ENCODE results near the gene MEIKIN.

DNA sequence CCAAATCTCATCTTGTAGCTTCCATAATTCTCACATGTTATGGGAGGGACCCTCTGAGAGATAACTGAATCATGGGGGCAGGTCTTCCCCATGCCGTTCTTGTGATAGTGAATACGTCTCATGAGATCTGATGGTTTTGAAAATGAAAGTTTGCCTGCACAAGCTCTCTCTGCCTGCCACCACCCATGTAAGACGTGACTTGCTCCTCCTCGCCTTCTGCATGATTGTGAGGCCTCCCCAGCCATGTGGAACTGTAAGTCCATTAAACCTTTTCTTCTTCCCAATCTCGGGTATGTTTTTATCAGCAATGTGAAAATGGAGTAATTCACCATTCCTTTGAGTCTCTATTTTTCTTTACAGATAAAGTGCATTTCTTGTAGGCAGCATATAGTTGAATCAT, 81.8 kb downstream of the MEIKIN start:
- TF ChIP-seq, protein P1, sequence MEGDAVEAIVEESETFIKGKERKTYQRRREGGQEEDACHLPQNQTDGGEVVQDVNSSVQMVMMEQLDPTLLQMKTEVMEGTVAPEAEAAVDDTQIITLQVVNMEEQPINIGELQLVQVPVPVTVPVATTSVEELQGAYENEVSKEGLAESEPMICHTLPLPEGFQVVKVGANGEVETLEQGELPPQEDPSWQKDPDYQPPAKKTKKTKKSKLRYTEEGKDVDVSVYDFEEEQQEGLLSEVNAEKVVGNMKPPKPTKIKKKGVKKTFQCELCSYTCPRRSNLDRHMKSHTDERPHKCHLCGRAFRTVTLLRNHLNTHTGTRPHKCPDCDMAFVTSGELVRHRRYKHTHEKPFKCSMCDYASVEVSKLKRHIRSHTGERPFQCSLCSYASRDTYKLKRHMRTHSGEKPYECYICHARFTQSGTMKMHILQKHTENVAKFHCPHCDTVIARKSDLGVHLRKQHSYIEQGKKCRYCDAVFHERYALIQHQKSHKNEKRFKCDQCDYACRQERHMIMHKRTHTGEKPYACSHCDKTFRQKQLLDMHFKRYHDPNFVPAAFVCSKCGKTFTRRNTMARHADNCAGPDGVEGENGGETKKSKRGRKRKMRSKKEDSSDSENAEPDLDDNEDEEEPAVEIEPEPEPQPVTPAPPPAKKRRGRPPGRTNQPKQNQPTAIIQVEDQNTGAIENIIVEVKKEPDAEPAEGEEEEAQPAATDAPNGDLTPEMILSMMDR (IDR thresholded peaks at IDR 0.05; ENCODE audit: control extremely low read depth in 1 of 3, insufficient read depth in 1 of 3, low read depth in 1 of 3, low read length in 3 of 3) = no peak
- TF ChIP-seq EZH2 (IDR thresholded peaks at IDR 0.05; ENCODE audit: low read depth, low read length, severe bottlenecking) = no peak
- TF ChIP-seq, protein P2, sequence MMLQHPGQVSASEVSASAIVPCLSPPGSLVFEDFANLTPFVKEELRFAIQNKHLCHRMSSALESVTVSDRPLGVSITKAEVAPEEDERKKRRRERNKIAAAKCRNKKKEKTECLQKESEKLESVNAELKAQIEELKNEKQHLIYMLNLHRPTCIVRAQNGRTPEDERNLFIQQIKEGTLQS (IDR thresholded peaks at IDR 0.05; ENCODE audit: insufficient read depth, low read depth, low read length) = no peak
- no peak for TF ChIP-seq MAFK (IDR thresholded peaks at IDR 0.05; ENCODE audit: low read depth, low read length)
- TF ChIP-seq, protein P3, sequence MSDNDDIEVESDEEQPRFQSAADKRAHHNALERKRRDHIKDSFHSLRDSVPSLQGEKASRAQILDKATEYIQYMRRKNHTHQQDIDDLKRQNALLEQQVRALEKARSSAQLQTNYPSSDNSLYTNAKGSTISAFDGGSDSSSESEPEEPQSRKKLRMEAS (IDR thresholded peaks at IDR 0.05) = no peak
- no peak for TF ChIP-seq POLR2A (IDR thresholded peaks at IDR 0.05; ENCODE audit: control extremely low read depth in 1 of 2, low read depth in 2 of 2, low read length in 2 of 2)
- TF ChIP-seq EP300 (IDR thresholded peaks at IDR 0.05; ENCODE audit: borderline replicate concordance in 1 of 2, low read depth in 2 of 2, low read length in 2 of 2) = no peak
- TF ChIP-seq TCF12 (IDR thresholded peaks at IDR 0.05; ENCODE audit: low read depth, low read length) = no peak
- TF ChIP-seq, protein P4, sequence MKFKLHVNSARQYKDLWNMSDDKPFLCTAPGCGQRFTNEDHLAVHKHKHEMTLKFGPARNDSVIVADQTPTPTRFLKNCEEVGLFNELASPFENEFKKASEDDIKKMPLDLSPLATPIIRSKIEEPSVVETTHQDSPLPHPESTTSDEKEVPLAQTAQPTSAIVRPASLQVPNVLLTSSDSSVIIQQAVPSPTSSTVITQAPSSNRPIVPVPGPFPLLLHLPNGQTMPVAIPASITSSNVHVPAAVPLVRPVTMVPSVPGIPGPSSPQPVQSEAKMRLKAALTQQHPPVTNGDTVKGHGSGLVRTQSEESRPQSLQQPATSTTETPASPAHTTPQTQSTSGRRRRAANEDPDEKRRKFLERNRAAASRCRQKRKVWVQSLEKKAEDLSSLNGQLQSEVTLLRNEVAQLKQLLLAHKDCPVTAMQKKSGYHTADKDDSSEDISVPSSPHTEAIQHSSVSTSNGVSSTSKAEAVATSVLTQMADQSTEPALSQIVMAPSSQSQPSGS (IDR thresholded peaks at IDR 0.05; ENCODE audit: low read length) = no peak
- TF ChIP-seq FOSL1 (IDR thresholded peaks at IDR 0.05; ENCODE audit: insufficient read depth, low read depth, low read length) = no peak
- TF ChIP-seq BACH1 (IDR thresholded peaks at IDR 0.05; ENCODE audit: low read length) = no peak
